ENCODE results near the gene XRRA1.

XRRA1 gene

DNA sequence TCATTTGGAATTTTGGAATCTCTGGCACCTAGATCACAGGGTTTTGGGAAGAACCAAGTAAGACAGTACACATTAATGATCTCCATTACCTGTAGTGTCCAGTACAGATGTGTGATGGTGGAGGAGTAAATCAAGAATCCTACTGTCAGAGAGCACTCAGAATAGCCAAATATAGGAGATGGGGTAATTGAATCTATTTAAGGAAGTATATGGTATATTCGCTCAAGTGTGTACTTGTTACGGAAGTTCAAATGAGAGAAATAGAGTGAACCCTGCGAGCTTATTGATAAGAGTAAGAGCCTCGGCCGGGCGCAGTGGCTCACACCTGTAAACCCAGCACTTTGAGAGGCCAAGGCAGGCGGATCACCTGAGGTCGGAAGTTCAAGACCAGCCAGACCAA is 2.3 kb upstream of the XRRA1 start:
- DNase-seq (ENCODE audit: low read depth), result no peak

DNA sequence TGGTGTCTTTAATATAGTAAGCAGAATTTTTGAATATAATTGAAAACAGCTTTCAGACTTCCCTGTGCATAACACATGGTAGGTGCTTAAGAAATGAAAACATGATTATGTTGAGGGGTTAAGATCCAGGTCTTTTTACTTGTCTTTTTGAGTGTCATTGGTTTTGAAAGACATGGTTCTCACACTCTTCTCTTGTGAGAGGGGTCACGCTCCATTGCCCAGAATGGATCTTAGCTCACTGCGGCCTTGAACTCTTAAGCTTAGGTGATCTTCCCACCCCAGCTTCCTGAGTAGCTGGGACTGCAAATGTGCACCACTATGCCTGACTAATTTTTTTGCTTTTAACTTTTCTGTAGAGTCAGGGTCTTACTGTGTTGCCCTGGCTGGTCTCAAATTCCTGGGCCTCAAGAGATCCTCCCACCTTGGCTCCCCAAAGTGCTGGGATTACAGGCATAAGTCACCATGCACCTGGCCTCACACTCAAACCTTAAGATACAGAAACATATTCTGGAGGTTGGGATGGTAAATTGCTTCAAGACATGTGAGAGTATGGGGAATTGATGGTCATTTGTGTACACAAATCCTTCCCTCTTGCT is 1.6 kb upstream of the XRRA1 start:
- no peak for DNase-seq (ENCODE audit: low read depth)

DNA sequence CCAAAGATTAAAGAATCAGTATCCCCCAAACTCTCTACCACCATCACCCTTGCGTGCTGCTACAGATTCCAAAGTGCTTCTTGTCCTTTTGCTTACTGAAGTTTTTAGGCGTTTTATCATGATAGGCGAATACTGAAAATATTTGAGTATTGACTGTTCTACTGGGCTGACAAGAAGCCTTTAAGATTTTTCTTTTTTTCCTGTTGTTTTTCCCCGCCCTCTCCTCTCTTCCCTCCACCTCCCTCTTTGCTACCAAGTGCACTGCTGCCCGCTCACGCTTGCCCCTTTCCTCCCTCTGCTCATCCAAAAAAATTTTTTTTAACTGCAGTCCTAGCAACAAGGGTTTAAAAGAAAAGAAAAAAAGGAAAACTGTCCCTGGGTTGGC is 854 bp upstream of the XRRA1 start:
- DNase-seq (ENCODE audit: low read depth), result no peak

DNA sequence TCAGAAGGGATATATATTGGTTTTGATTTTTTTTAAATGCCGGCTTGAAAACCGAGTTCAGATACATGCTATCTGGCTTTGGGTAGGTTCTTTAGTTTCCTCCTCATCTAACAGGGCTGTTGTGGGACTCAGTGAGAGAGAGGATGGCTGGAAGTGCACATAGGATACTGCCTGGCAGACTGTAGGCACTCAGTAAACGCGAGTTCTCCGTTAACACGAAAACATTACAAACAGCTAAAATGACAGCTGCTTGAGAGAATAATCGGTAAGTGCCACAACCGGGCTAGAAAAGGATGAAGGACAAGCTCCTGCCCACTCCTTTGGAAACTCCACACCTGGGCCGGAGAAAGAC is 369 bp downstream of the XRRA1 start:
- no peak for DNase-seq (ENCODE audit: low read depth)

DNA sequence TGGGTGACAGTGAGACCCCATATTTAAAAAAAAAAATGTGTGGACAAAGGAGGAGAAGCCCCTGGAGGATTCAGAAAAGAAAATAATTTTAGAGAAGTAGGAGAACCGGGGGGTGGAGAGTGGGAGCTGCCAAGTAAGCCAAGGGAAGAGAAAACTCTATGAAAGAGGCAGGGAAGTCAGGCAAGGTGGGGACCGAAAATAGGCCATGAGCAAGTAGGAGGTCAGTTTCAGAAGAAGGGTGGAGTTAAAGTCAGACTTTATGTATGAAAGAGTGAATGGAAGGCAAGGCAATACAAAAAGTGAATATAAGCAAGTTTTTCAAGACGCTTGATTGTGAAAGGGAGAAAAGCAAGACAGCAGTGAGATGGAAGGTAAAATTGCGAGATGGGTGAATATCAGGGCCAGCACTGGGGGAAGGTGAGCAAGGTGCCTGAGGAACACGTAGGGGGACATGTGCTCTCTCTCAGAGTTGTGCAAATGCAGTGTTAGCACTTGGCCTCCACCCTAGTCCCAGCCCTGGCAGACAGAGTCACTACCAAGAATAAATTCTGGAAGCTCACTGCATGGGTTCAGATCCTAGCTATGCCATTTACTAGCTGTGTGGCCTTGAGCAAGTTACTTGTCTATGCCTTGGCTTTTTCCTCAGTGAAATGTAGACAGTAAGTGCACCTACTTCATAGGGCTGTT is 6.7 kb downstream of the XRRA1 start:
- no peak for DNase-seq (ENCODE audit: low read depth)

DNA sequence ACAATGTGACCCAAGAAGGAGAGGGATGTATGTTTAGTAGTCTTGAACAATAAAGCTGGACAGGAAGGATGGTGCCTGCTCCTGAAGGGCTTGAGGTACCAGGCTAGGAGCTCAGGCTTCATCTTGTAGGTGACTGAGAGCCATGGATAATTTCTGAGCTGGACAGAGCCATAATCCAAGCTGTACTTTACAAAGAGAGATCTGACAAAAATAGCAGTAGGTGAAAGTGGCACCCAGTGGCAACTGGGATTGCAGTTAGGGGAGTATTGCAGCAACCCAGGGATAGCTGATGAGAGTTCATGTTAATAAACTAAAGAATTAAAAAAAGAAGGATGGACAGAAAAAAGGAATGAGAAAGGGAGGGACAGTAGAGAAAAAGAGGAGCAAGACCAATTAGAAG is 7.4 kb downstream of the XRRA1 start:
- no peak for DNase-seq (ENCODE audit: low read depth)

DNA sequence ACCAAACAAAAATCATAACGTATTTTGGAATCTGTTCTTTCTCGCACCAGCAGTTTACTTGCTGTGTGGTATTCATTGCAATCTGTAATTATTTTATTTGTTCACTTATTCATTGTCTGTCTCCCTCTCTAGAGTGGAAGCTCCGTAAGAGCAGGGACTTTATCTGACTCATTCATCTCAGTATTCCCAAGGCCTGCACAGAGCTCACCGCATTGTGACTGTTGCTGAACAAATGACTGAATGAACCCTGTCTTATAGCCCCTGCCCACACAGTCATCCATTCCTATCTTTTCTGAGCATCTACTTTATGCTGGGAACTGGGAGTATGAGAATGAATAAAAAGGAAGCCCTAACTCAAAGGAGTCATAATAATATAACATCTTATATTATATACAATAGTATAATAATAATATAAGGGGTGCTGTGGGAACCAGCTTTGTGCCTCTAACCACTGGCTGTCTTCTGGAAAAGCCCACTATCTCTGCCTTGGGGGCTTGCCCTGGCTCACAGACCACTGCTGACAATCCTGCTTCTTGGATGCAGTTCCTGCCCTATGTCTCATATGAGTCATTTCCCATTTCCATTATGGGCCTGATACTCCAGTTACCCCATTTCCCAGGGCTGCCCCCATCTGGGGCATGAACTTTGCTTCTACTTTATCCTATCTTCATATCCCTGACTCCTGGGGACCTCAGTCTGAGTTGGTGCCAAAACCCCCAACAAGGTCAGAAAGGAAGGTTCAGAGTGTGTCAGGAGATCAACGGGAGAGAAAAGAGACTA is 11.0 kb downstream of the XRRA1 start:
- no peak for DNase-seq (ENCODE audit: low read depth)

DNA sequence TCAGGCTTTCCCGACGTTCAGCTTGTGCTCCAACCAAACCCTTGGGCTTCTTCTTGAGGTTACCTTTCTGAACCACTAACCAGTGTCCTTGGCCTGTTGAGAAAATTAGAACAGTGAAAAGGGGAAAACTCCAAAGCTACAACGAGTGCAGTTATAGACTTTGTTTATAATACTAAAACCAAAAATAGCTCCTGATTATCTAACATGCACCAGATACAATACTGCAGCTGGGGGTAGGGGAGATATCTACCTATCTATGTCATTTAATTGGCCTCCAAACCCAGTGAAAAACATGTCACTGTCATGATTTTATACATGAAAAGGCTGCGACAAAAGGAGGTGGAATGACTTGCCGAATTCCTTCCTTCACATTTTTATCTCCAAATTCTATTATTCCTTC is 11.9 kb downstream of the XRRA1 start:
- DNase-seq (ENCODE audit: low read depth), result no peak

DNA sequence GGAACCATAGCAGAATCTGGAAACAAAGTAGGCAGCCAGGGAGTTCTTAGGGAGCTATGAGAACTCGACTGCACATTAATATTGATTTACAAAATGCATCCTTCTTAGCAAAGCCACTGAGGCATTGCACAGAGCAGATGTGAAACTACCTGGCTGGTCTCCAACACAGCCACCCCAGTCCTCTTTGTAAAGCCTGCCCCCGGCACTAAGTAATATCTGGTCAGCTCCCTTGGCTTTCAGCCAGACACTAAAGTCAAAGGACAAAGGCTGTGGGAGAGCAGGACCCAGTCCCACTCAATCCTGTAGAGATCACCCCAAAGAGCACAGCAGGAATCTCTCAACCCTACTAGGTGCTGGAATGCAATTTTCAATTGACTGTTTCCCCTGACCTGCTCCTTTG is 12.8 kb downstream of the XRRA1 start:
- DNase-seq (ENCODE audit: low read depth), result no peak

DNA sequence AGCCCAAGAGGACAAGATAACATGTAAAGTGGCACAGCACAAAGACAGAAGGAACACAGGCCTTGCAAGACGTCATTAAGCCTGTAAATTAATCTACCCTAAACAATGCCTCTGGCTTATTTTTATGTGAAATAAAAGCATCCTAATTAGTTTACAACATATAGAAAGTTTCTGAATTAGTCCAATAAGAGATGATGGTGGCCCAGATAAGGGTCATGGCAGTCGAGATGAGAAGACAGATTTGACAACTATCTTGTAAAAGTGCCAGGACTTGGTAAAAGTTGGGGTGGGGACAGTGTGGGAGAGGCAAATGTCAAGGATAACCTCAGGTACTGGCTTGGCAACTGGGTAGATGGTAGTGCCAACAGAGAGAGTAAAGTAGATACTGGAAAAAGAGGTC is 13.6 kb downstream of the XRRA1 start:
- no peak for DNase-seq (ENCODE audit: low read depth)

DNA sequence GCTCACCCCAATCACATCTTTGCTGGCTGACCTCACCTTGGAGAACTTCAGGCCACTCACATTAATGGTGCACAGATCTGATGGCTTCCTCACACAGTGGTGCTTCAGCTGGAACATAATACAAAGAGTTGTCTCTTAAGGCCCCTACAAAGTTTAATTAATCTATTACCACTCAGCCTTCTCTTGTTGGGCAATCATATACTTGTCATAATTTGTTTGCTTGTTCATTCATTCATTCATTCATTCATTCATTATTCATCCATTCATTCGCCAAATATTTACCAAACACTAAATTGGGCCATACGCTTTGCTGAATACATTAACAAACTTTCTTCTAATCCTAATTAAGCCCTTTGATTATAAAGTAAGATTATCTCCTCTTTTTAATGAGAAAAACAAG is 15.1 kb downstream of the XRRA1 start:
- no peak for DNase-seq (ENCODE audit: low read depth)

DNA sequence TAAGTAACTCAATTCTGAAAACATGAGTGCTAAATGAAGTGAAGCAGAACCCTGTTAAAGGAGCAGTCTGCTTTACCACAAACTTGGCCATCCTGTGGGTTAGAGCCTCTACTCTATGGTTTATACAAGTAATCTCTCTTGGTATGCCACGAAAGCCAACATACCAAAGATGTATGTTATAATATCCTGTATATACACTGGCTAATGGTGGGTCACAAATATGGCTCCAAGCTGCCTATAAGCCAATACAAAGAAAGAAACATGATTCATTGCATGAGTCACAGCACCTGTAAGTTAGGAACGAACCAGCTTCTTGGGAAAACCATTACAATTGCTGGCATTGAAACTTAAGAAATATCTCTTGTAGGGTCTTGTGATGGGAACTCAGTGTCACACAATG is 16.1 kb downstream of the XRRA1 start:
- DNase-seq (ENCODE audit: low read depth), result no peak

DNA sequence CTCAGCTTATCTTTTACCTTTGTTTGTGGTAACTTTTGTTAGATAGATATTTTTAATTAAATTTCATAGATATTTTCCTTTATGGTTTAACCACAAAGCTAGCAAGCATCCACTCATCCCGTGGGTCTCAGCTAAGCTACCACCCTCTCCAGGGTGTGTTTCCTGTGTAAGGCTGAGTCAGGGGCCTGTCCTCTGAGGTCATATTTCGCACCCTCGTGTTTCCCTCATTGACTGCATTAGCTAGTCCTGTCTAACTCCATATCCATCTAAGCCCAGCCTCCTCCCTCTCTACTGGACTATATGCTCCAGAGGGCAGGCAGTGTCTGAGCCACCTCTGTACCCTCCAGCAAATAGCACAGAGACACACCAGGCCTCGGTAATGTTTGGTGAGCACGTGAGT is 16.7 kb downstream of the XRRA1 start:
- DNase-seq (ENCODE audit: low read depth), result no peak

DNA sequence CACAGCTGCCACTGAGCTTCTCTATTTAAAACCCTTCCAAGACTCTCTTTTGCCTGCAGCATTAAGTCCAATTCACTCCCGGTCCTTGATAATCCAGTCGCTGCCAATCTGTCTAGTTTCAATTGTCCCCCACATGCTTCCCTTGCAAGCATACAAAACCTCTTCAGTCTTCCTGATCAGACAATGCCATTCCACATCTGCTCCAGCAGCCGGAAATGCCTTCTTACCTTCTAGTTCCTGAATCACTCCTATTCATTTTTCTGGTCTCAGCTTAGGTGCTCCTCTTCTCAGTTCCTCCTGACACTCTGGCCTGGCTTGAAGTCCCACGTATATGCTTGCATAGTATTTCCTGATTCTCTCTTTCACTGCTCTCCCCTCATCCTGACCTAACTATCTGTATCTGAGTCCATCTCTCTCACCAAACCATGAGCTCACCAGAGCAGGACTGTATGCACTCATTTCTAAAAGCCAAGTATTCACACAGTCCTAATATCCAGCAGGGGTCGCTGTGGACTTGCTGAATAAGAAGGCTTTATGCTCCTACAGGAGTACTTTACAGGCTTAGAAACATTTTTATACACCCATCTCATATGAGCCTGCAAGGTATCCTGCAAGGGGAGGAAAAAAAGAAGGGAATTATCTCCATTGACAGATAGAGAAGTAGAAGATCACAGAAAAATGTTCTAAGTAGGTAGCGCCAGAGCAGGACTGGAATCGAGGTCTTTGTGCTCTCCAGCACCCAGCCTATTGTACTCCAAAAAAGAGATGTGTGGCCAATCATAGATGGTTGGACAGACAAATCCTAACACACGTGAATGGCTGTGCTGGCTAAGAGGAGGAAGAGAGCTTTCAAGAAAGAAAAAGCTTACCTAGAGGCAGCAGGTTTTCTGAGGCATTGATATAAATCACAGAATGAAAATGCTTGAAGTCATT is 19.2 kb downstream of the XRRA1 start:
- DNase-seq (ENCODE audit: low read depth), result peak; percentile 86

DNA sequence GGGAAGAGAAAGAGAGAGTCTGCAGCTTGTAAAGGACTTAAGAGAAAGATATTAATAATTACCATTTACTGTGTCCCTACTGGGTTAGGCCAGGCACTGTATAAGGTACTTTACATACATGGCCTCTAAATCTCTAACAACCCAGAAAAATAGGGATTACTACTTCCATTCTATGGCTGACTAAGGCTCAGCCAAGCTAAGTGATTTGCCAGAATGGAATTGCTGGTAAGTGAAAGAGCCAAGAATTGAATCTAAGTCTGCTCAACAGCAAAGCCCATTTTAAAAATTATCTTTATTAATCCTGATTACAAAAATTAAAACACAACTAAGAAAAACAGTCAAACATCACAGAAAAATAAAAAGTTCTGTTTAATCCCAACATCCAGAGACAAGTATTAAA is 21.4 kb downstream of the XRRA1 start:
- no peak for DNase-seq (ENCODE audit: low read depth)

DNA sequence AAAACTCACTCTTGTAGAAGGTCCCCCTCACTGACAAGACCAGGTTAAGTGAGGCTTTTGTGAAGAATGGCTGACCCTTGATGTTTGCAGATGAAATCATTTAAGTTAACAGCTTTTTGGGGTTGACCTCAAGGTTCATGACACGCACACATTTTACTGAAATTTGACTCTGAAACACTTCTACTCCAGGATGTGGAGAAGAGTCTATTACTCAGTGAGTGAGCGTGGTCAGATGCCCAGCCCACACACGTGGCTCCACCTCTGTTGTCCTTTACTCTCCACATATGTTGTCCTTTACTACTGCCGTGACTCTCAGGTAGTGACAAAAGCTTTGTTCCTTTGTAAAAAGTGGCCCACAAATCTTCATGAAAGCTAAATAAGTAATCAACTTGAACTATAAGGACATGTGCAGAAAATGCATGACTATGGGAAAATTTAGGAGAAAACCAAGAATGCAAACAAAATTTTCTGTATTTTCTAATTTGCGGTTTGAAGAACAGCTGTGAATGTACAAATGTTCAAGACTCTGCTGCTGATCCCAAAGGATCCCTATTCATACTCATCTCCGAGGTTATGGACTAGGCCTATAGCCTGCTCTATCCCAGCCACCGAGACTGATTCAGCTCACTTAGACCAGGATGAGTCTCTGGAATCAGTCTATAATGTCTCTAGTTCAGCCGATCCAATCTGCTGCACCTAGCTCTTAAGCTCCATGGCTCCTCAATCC is 22.4 kb downstream of the XRRA1 start:
- DNase-seq (ENCODE audit: low read depth), result no peak

DNA sequence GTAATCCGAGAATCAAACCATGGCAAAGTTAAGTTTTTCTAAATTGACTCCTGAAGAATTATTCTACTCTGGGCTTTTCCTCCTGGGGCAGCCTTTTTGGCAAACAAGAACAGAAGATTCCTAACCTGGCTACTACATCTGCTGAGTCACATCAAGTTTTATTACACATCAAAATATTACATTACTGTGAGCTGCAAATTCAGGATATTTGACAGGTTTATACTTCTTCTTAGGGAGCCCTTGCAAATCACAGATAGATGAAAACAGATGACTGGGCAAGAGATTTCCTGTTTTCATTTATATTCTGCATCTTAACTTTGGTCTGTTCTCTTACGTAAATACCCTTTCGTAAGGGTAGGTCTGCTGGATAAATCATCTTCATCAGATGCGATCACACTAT is 23.6 kb downstream of the XRRA1 start:
- DNase-seq (ENCODE audit: low read depth), result no peak

DNA sequence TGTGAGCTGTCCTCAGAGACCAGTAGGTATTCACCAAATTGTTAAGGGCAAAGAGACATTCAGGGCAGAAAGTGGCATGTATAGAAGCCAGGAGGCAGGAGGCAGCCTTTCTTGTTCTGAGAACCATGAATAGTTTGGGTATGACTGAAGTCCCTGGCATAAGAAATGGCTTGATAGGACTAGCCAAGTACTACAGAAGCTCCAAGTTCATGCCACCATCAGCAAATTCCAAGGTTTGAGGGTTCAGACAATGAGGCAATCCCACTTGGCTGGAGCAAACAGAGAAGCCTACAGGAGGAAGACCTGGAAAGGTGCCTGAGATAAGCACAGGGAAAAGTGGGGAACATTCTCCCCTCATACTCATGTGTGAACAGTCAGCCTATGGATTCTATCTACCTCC is 25.8 kb downstream of the XRRA1 start:
- no peak for DNase-seq (ENCODE audit: low read depth)

DNA sequence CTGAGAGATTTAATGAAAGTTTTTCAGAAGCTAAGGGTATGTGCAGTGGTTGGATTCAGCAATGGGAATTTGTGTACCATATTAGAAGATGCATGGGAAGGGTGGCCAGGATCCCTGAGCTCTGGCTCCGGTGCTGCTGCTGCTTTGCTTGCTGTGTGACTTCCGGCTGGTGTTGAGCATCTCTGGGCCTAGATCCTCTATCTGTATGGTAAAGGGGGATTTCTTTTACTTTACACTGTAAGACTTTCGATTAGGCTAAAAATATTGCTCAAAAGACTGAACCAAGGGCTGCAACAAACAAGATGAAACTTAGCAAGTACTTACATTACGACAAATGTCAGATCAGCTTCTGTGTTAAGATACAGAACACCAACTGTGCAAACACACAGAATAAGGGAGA is 39.1 kb downstream of the XRRA1 start:
- no peak for DNase-seq (ENCODE audit: low read depth)

DNA sequence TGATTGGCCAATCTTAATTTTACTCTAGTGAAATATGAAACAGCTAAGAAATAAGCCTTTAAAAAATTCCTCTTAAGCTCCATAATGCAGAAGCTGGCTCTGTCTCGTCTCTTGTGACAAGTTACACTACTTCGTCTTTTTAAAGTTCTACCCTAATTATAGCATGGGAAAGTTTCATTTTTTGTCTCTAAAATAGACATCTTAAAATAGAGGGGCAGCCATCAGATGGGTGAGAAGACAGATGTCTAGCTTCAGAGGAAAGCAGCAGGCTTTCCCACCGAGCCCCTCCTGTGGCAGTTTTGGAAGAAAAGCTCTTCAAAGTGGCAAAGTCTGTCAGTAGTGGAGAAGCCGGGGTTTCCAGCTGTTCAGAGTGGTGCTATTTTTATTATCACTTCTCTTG is 39.5 kb downstream of the XRRA1 start:
- DNase-seq (ENCODE audit: low read depth), result no peak

DNA sequence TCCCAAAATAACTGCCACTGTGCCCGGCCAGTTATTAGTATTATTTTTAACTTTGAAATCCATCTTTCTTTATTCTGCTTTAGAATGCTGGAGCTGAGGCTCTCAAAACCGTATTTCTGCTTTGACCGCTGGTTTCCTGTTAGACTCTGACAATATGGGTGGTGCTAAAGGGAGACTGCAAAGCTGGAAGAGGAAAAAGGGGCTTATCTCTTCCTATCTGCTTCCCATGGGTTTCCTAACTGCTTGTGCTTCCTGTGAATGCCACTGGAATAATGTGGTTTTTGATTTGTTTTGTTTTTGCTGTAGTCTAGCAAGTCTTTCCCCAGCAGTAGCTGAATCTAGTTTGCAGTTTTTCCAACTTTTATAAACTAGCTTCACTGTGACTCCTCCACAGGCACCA is 43.6 kb downstream of the XRRA1 start:
- no peak for DNase-seq (ENCODE audit: low read depth)

DNA sequence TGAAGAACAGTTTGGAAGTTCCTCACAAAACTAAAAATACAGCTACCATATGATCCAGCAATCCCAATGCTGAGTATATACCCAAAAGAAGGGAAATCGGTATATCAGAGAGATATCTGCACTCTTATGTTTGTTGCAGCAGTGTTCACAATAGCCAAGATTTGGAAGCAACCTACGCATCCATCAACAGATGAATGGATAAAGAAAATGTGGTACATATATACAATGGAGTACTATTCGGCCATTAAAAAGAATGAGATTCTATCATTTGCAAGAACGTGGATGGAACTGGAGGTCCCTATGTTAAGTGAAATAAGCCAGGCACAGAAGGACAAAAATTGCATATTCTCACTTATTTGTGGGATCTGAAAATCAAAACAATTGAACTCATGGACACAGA is 46.5 kb downstream of the XRRA1 start:
- DNase-seq (ENCODE audit: low read depth), result no peak

Measured in non-pigmented ciliary epithelial cell (primary cell).